NB4 (cell line): ENCODE results near the gene SMURF2.

ENCODE experiments used
- DNase-seq: peaks from one replicate; pipeline ENCODE4 v3.0.0; 2010; ENCODE audit warnings: low read depth
- H3K4me3 ChIP-seq: one replicate; pipeline ENCODE4 v1.5.1; 2011; ENCODE audit warnings: mild to moderate bottlenecking, low read depth, low read length, moderate library complexity
- MAX ChIP-seq: IDR thresholded peaks from 2 replicates; pipeline ENCODE4 v1.6.1; 2011; ENCODE audit warnings: low read depth, low read length
- MYC ChIP-seq: IDR thresholded peaks from 2 replicates; pipeline ENCODE4 v1.6.1; 2011; ENCODE audit warnings: low read depth, low read length
- POLR2A ChIP-seq: IDR thresholded peaks from 2 replicates; pipeline ENCODE4 v1.6.1; 2011; ENCODE audit warnings: mild to moderate bottlenecking; ENCODE audit not compliant: insufficient read length; ENCODE audit errors: extremely low read depth
- TF ChIP-seq, protein P1 (sequence below): IDR thresholded peaks from one replicate; pipeline ENCODE4 v1.5.1; 2012; ENCODE audit warnings: low read depth, low read length

The SMURF2 gene

DNA sequence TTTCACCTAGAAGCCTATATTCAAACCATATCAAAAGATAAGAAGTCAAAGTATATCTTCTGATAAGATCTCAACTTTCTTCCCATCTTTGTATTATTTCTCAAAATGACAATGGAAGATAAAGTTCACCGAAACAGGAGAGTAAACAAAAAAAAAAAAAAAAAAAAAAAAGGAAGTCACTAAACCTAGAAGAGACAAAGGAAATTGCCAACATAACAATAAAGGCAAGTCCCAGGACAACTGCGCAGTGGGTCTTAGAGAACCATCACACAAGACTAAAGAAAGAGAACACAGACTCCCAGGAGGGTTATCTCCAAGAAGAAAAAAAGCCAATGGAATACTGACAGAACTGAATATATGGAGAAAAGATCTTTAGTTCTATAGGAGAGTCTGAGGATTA is 65.7 kb downstream of the SMURF2 start:
- TF ChIP-seq POLR2A: no peak
- TF ChIP-seq MYC: no peak
- TF ChIP-seq MAX: no peak
- TF ChIP-seq, protein P1, sequence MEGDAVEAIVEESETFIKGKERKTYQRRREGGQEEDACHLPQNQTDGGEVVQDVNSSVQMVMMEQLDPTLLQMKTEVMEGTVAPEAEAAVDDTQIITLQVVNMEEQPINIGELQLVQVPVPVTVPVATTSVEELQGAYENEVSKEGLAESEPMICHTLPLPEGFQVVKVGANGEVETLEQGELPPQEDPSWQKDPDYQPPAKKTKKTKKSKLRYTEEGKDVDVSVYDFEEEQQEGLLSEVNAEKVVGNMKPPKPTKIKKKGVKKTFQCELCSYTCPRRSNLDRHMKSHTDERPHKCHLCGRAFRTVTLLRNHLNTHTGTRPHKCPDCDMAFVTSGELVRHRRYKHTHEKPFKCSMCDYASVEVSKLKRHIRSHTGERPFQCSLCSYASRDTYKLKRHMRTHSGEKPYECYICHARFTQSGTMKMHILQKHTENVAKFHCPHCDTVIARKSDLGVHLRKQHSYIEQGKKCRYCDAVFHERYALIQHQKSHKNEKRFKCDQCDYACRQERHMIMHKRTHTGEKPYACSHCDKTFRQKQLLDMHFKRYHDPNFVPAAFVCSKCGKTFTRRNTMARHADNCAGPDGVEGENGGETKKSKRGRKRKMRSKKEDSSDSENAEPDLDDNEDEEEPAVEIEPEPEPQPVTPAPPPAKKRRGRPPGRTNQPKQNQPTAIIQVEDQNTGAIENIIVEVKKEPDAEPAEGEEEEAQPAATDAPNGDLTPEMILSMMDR: no peak
- peak; percentile 31 for DNase-seq
- no peak overlapping the region for H3K4me3 ChIP-seq

GRCh38 chr17:64591944-64592343 is 70.2 kb downstream of the SMURF2 start:
- TF ChIP-seq, protein P1: no peak
- TF ChIP-seq POLR2A (no peak), MYC (no peak), MAX (no peak)
- no peak overlapping the region for H3K4me3 ChIP-seq
- DNase-seq: no peak

DNA sequence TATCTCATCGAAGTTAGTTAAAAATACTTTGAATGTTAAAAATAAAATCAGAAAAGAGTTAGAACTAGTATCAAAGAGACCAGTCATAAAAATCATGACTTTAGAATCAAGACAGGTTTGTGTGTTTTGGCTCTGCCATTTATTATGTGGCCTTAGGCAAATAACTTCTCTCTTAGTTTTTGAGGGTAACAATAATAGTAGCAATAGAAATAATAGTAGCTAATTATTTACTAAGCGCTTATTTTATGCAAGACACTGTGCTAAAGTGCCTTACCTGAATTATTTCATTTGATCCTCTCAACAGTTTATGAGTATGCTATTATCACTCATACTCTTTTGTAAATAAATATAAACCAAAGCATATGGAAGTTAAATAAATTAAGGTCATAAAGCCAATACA is 77.0 kb downstream of the SMURF2 start:
- no peak overlapping the region for H3K4me3 ChIP-seq
- no peak for DNase-seq
- TF ChIP-seq MYC: no peak
- TF ChIP-seq, protein P1: no peak
- TF ChIP-seq POLR2A: no peak
- no peak for TF ChIP-seq MAX

DNA sequence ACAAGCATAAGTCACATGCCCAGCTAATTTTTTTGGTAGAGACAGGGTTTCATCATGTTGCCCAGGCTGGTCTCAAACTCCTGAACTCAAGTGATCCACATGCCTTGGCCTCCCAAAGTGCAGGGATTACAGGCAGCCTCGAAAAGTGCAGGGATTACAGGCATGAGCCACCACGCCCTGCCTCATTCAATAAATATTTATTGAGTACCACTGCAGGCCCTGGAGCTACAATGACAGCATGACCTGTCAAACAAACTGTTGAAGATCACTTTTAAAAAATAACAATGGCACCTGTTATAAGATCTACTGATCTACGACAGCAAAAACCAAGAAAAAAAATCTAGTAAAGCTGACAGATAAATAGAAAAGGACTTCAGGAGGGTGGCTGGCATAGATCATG is 79.1 kb downstream of the SMURF2 start:
- no peak overlapping the region for H3K4me3 ChIP-seq
- no peak for DNase-seq
- TF ChIP-seq, protein P1: no peak
- TF ChIP-seq MAX (no peak), MYC (no peak), POLR2A (no peak)

GRCh38 chr17:64580384-64581315 is 81.5 kb downstream of the SMURF2 start:
- DNase-seq: no peak
- TF ChIP-seq MYC (no peak), POLR2A (no peak), MAX (no peak)
- TF ChIP-seq, protein P1: no peak
- no peak overlapping the region for H3K4me3 ChIP-seq
